K562 treated with DMSO at 1 percent for 48 hours (cell line): ENCODE results near the gene PRAMEF27. TPM values are rescaled to one million over a fixed set of nuclear protein-coding genes. Genes with fewer than 3 reads are reported as not detected.

Experiments used
- total RNA-seq: library from RNA; unstranded; fragments of 300-600 nt; gene quantifications from 2 replicates; pipeline ENCODE4 v1.2.3, GENCODE V29; 2022; ENCODE audit warnings: low replicate concordance; ENCODE audit errors: extremely low read depth

The PRAMEF27 gene
- not detected in 2 replicates for total RNA-seq

GRCh38 chr1:13056475-13056874 lies at the start of gene PRAMEF27:
Gene PRAMEF27, minus strand, starts transcription at chr1:13056575. Its CDS starts 2,916 bp downstream, at chr1:13053659.

GRCh38 chr1:13070474-13070873 lies 14.1 kb upstream of the PRAMEF27 start, which contains the start of gene PRAMEF25:
Gene PRAMEF25, plus strand, starts transcription at chr1:13070774. Its CDS starts 2,920 bp downstream, at chr1:13073694.

Other genes with a start within 250 kb of the PRAMEF27 start
- gene PRAMEF11, start 225.2 kb downstream of the PRAMEF27 start, total RNA-seq: not detected in 2 replicates
- gene HNRNPCL1, start 207.9 kb downstream of the PRAMEF27 start, total RNA-seq: not detected in 2 replicates
- gene PRAMEF2, start 199.5 kb downstream of the PRAMEF27 start, total RNA-seq: not detected in 2 replicates
- not detected in 2 replicates for gene PRAMEF4, start 170.4 kb downstream of the PRAMEF27 start, total RNA-seq
- gene PRAMEF10, start 158.3 kb downstream of the PRAMEF27 start, total RNA-seq: not detected in 2 replicates
- gene PRAMEF7, start 140.0 kb downstream of the PRAMEF27 start, total RNA-seq: not detected in 2 replicates
- gene PRAMEF6, start 109.0 kb downstream of the PRAMEF27 start, total RNA-seq: not detected in 2 replicates
- gene HNRNPCL3, start 4.2 kb upstream of the PRAMEF27 start, total RNA-seq: not detected in 2 replicates
- gene PRAMEF25, start 14.2 kb upstream of the PRAMEF27 start, total RNA-seq: not detected in 2 replicates
- gene HNRNPCL2, start 60.3 kb upstream of the PRAMEF27 start, total RNA-seq: not detected in 2 replicates
- gene PRAMEF26, start 99.4 kb upstream of the PRAMEF27 start, total RNA-seq: not detected in 2 replicates
- gene HNRNPCL4, start 109.1 kb upstream of the PRAMEF27 start, total RNA-seq: not detected in 2 replicates
- gene PRAMEF9, start 115.3 kb upstream of the PRAMEF27 start, total RNA-seq: not detected in 2 replicates
- gene PRAMEF13, start 144.8 kb upstream of the PRAMEF27 start, total RNA-seq: not detected in 2 replicates
- not detected in 2 replicates for gene PRAMEF18, start 169.6 kb upstream of the PRAMEF27 start, total RNA-seq
- not detected in 2 replicates for gene PRAMEF5, start 197.6 kb upstream of the PRAMEF27 start, total RNA-seq
- gene PRAMEF8, start 228.6 kb upstream of the PRAMEF27 start, total RNA-seq: not detected in 2 replicates
- gene PRAMEF33, start 247.0 kb upstream of the PRAMEF27 start, total RNA-seq: not detected in 2 replicates